ENCODE results near the gene CLINT1. TPM values are rescaled to one million over a fixed set of nuclear protein-coding genes. Genes with fewer than 3 reads are reported as not detected.

Gene CLINT1
- total RNA-seq, 1 donor from 2014 or later = 79.2 TPM

DNA sequence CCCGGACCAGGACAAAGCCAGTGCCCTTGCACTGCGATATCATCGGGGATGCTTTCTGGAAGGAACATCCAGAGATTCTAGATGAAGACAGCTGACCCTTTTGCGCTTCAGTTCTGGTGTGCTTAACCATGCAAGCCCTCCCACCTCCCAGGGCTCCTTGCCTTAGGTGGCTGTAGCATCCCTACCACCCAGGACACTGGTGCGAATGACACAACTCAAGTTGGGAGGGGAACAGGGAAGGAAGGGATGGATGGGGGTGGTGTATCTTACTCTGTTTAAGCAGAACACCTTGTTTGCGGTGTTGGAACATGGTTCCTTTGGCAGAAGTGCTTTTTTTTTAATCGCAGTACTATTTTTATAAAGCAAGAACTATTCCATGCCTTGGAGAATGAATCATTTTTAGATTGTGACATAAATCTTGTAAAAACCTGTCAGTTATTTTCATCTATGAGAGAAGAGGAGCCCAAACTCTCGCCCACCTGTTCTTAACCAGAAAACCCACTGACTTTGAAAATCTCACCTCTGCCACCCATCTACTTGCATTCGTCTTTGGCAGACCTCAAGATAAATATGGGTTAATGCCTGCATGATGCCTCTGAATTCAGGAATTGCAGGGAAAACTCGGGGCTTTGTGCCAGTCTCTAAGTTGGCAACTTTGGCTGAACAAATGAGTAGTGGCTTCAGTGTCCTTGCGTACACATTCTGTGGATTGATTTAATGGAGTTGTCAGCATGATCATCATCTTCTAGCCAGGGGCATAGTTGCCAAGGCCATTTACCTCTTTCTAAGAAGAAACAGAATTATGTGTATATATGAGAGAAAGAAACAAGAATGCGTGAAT is 119.3 kb downstream of the CLINT1 start:
- TF ChIP-seq, protein P1, sequence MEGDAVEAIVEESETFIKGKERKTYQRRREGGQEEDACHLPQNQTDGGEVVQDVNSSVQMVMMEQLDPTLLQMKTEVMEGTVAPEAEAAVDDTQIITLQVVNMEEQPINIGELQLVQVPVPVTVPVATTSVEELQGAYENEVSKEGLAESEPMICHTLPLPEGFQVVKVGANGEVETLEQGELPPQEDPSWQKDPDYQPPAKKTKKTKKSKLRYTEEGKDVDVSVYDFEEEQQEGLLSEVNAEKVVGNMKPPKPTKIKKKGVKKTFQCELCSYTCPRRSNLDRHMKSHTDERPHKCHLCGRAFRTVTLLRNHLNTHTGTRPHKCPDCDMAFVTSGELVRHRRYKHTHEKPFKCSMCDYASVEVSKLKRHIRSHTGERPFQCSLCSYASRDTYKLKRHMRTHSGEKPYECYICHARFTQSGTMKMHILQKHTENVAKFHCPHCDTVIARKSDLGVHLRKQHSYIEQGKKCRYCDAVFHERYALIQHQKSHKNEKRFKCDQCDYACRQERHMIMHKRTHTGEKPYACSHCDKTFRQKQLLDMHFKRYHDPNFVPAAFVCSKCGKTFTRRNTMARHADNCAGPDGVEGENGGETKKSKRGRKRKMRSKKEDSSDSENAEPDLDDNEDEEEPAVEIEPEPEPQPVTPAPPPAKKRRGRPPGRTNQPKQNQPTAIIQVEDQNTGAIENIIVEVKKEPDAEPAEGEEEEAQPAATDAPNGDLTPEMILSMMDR (IDR thresholded peaks at IDR 0.05) = no peak
- DNase-seq (no peak), ATAC-seq (no peak)
- Histone ChIP-seq H3K4me3 (no peak overlapping the region), H3K27me3 (ENCODE audit: low read depth) (no peaks in the 10 kb centered on the region), H3K9me3 (no peaks in the 10 kb centered on the region), H3K36me3 (peaks cover 45% of the 10 kb centered on the region), H3K27ac (no peak overlapping the region), H3K4me1 (peaks cover 9% of the 10 kb centered on the region)
- intact Hi-C loops (cut with DNase I) = no loop called here

DNA sequence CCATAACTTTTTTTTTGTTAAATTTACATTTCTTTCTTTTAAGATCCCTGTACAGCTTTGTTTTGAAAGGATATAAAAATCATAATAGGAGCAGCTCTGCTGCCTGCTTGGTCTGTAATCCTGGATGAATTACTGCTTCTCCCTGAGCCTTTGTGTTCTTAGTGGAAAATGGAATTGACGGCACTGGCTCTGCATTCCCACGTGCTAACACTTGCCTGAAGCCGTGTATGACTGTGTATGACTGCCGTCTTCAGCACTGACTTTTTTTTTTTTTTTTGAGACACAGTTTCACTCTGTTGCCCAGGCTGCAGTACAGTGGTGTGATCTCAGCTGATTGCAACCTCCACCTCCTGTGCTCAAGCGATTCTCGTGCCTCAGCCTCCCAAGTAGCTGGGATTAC is 123.0 kb downstream of the CLINT1 start:
- DNase-seq = no peak
- Histone ChIP-seq H3K4me1 (peaks cover 8% of the 10 kb centered on the region), H3K36me3 (peaks cover 60% of the 10 kb centered on the region), H3K27ac (no peak overlapping the region), H3K4me3 (no peak overlapping the region), H3K27me3 (ENCODE audit: low read depth) (no peaks in the 10 kb centered on the region), H3K9me3 (no peaks in the 10 kb centered on the region)
- intact Hi-C loops (cut with DNase I) = no loop called here
- TF ChIP-seq, protein P1 (IDR thresholded peaks at IDR 0.05) = no peak
- no peak for ATAC-seq

Other genes with a start within 250 kb of the CLINT1 start
- gene SOX30, start 206.7 kb downstream of the CLINT1 start, total RNA-seq = not detected
- not detected for gene C5orf52, start 187.6 kb downstream of the CLINT1 start, total RNA-seq
- 11.3 TPM for gene THG1L, start 127.7 kb downstream of the CLINT1 start, total RNA-seq
- gene LSM11, start 115.4 kb downstream of the CLINT1 start, total RNA-seq = 3.1 TPM